T-helper 1 cell treated with Interleukin-12 subunit alpha and Interleukin-12 subunit beta and Interleukin-4 antibody, amounts not matched to agents 30 μg/mL and 1 μg/mL, for 36 hours (primary cell): ENCODE results near the gene ABCC6.

Source experiments
- H3K27ac Mint-ChIP-seq: one replicate; pipeline ENCODE4 v1.8.0; 2021; ENCODE audit warnings: mild to moderate bottlenecking, mixed read lengths
- H3K27me3 Mint-ChIP-seq: one replicate; pipeline ENCODE4 v1.8.0; 2021; ENCODE audit warnings: low read depth, mixed read lengths
- H3K36me3 Mint-ChIP-seq: one replicate; pipeline ENCODE4 v1.8.0; 2021; ENCODE audit warnings: low read depth, mixed read lengths
- H3K4me1 Mint-ChIP-seq: one replicate; pipeline ENCODE4 v1.8.0; 2021; ENCODE audit warnings: low read depth, mixed read lengths
- H3K4me3 Mint-ChIP-seq: one replicate; pipeline ENCODE4 v1.8.0; 2021; ENCODE audit warnings: mild to moderate bottlenecking, moderate library complexity, mixed read lengths
- H3K9me3 Mint-ChIP-seq: one replicate; pipeline ENCODE4 v1.8.0; 2021; ENCODE audit warnings: mixed read lengths

The ABCC6 gene

GRCh38 chr16:16102738-16103137 is 120.6 kb downstream of the ABCC6 start:
- no peaks in the 10 kb centered on the region for H3K9me3 Mint-ChIP-seq
- peaks cover 35% of the 10 kb centered on the region for H3K36me3 Mint-ChIP-seq
- H3K4me1 Mint-ChIP-seq = no peaks in the 10 kb centered on the region
- no peak overlapping the region for H3K4me3 Mint-ChIP-seq
- no peaks in the 10 kb centered on the region for H3K27me3 Mint-ChIP-seq
- no peak overlapping the region for H3K27ac Mint-ChIP-seq

- H3K9me3 Mint-ChIP-seq = no peaks in the 10 kb centered on the region
- H3K4me1 Mint-ChIP-seq = no peaks in the 10 kb centered on the region
- H3K27me3 Mint-ChIP-seq = no peaks in the 10 kb centered on the region
- H3K36me3 Mint-ChIP-seq = peaks cover 35% of the 10 kb centered on the region
- no peak overlapping the region for H3K27ac Mint-ChIP-seq
- H3K4me3 Mint-ChIP-seq = no peak overlapping the region
These were observed 121.7 kb downstream of the ABCC6 start for GRCh38 chr16:16101585-16101984.

GRCh38 chr16:16100631-16101030 is 122.7 kb downstream of the ABCC6 start:
- no peaks in the 10 kb centered on the region for H3K4me1 Mint-ChIP-seq
- peaks cover 38% of the 10 kb centered on the region for H3K36me3 Mint-ChIP-seq
- H3K4me3 Mint-ChIP-seq = no peak overlapping the region
- H3K27ac Mint-ChIP-seq = no peak overlapping the region
- H3K27me3 Mint-ChIP-seq = no peaks in the 10 kb centered on the region
- no peaks in the 10 kb centered on the region for H3K9me3 Mint-ChIP-seq

- Mint-ChIP-seq H3K4me3 (no peak overlapping the region), H3K9me3 (no peaks in the 10 kb centered on the region), H3K36me3 (peaks cover 38% of the 10 kb centered on the region), H3K4me1 (no peaks in the 10 kb centered on the region), H3K27me3 (no peaks in the 10 kb centered on the region), H3K27ac (no peak overlapping the region)
These were observed 124.0 kb downstream of the ABCC6 start for GRCh38 chr16:16099320-16099719.
